ENCODE results near the gene GPN2. TPM values are rescaled to one million over a fixed set of nuclear protein-coding genes. Genes with fewer than 3 reads are reported as not detected.

GPN2 gene
- total RNA-seq, 1 donor from 2014 or later: 6.8 TPM

DNA sequence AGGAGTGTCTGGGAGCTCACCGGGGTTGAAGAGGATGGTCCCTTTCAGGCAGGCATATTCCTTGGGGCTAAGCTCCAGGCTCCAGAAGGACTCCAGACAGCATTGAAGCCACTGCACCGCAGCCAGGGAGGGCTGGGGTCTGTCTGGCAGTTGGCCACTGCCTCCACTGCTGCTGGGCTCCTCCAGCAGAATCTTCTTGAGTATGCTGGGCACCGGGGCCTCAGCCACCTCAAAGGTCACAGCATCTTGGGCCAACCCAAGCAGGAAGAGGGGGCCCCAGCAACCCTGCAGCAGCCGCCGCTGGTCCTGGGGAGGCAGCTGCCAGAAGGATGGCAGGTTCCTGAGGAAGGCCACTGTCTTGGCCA, 23.3 kb upstream of the GPN2 start:
- H3F3A ChIP-seq (ENCODE audit: low read depth): no peaks in the 10 kb centered on the region
- no peak overlapping the region for H3K4me3 Mint-ChIP-seq
- no peaks in the 10 kb centered on the region for H3K9me3 ChIP-seq (ENCODE audit: low read depth)
- no peak overlapping the region for H2AFZ ChIP-seq (replicated peaks)
- no peaks in the 10 kb centered on the region for H3K79me2 ChIP-seq (ENCODE audit: low read depth)
- no peak overlapping the region for H3K27ac ChIP-seq
- no peak overlapping the region for H3K4me3 ChIP-seq
- no peaks in the 10 kb centered on the region for H3K36me3 ChIP-seq
- H3K4me1 ChIP-seq: no peaks in the 10 kb centered on the region
- H3K27ac Mint-ChIP-seq: no peak overlapping the region
- H3K27me3 ChIP-seq: peaks cover 15% of the 10 kb centered on the region
- H3K4me1 Mint-ChIP-seq: no peaks in the 10 kb centered on the region
- no peak overlapping the region for H3K9ac ChIP-seq
- no peaks in the 10 kb centered on the region for H4K20me1 ChIP-seq (ENCODE audit: low read depth)
- no peaks in the 10 kb centered on the region for H3K9me3 Mint-ChIP-seq
- no peaks in the 10 kb centered on the region for H3K36me3 Mint-ChIP-seq
- H3K4me2 ChIP-seq: no peak overlapping the region
- no peak for TF ChIP-seq EZH2phosphoT487 (IDR thresholded peaks at IDR 0.05)
- TF ChIP-seq EZH2 (IDR thresholded peaks at IDR 0.05): no peak
- no peak for TF ChIP-seq CTCF (IDR thresholded peaks at IDR 0.05)
- no peak for DNase-seq (ENCODE audit: low spot score)
- peaks cover 5% of the 10 kb centered on the region for H3K27me3 Mint-ChIP-seq (ENCODE audit: insufficient read depth, low read depth)

GRCh38 chr1:26912147-26912490, 22.0 kb upstream of the GPN2 start:
- Mint-ChIP-seq H3K9me3 (no peaks in the 10 kb centered on the region), H3K4me1 (no peaks in the 10 kb centered on the region), H3K36me3 (no peaks in the 10 kb centered on the region), H3K4me3 (no peak overlapping the region), H3K27ac (no peak overlapping the region), H3K27me3 (ENCODE audit: insufficient read depth, low read depth) (peaks cover 5% of the 10 kb centered on the region)
- Histone ChIP-seq H3K4me2 (no peak overlapping the region), H3K79me2 (ENCODE audit: low read depth) (no peaks in the 10 kb centered on the region), H3F3A (ENCODE audit: low read depth) (no peaks in the 10 kb centered on the region), H3K27me3 (peaks cover 15% of the 10 kb centered on the region), H3K9ac (no peak overlapping the region), H3K4me3 (no peak overlapping the region), H4K20me1 (ENCODE audit: low read depth) (no peaks in the 10 kb centered on the region), H2AFZ (replicated peaks) (no peak overlapping the region), H3K36me3 (no peaks in the 10 kb centered on the region), H3K27ac (no peak overlapping the region), H3K9me3 (ENCODE audit: low read depth) (no peaks in the 10 kb centered on the region), H3K4me1 (no peaks in the 10 kb centered on the region)
- TF ChIP-seq EZH2phosphoT487 (IDR thresholded peaks at IDR 0.05): no peak
- TF ChIP-seq CTCF (IDR thresholded peaks at IDR 0.05): no peak
- TF ChIP-seq EZH2 (IDR thresholded peaks at IDR 0.05): no peak
- DNase-seq (ENCODE audit: low spot score): no peak

- Histone ChIP-seq H3K4me1 (no peaks in the 10 kb centered on the region), H4K20me1 (ENCODE audit: low read depth) (no peaks in the 10 kb centered on the region), H3F3A (ENCODE audit: low read depth) (no peaks in the 10 kb centered on the region), H3K79me2 (ENCODE audit: low read depth) (no peaks in the 10 kb centered on the region), H2AFZ (replicated peaks) (no peak overlapping the region), H3K9me3 (ENCODE audit: low read depth) (no peaks in the 10 kb centered on the region), H3K4me2 (no peak overlapping the region), H3K27me3 (peaks cover 15% of the 10 kb centered on the region), H3K27ac (no peak overlapping the region), H3K36me3 (no peaks in the 10 kb centered on the region), H3K4me3 (no peak overlapping the region), H3K9ac (no peak overlapping the region)
- Mint-ChIP-seq H3K4me3 (no peak overlapping the region), H3K27ac (no peak overlapping the region), H3K27me3 (ENCODE audit: insufficient read depth, low read depth) (peaks cover 5% of the 10 kb centered on the region), H3K9me3 (no peaks in the 10 kb centered on the region), H3K36me3 (no peaks in the 10 kb centered on the region), H3K4me1 (no peaks in the 10 kb centered on the region)
- TF ChIP-seq EZH2phosphoT487 (IDR thresholded peaks at IDR 0.05): no peak
- DNase-seq (ENCODE audit: low spot score): no peak
Observed at GRCh38 chr1:26911399-26912146, 21.5 kb upstream of the GPN2 start.

GRCh38 chr1:26910343-26911160, 20.5 kb upstream of the GPN2 start:
- Histone ChIP-seq H3K4me3 (no peak overlapping the region), H3K9ac (no peak overlapping the region), H3K4me1 (no peaks in the 10 kb centered on the region), H3K9me3 (ENCODE audit: low read depth) (no peaks in the 10 kb centered on the region), H3K4me2 (no peak overlapping the region), H3F3A (ENCODE audit: low read depth) (no peaks in the 10 kb centered on the region), H3K27ac (no peak overlapping the region), H4K20me1 (ENCODE audit: low read depth) (no peaks in the 10 kb centered on the region), H3K27me3 (peaks cover 8% of the 10 kb centered on the region), H2AFZ (replicated peaks) (no peak overlapping the region), H3K36me3 (no peaks in the 10 kb centered on the region), H3K79me2 (ENCODE audit: low read depth) (no peaks in the 10 kb centered on the region)
- no peaks in the 10 kb centered on the region for H3K9me3 Mint-ChIP-seq
- no peak for TF ChIP-seq CTCF (IDR thresholded peaks at IDR 0.05)
- TF ChIP-seq EZH2 (IDR thresholded peaks at IDR 0.05): no peak
- TF ChIP-seq EZH2phosphoT487 (IDR thresholded peaks at IDR 0.05): no peak
- DNase-seq (ENCODE audit: low spot score): no peak
- H3K27me3 Mint-ChIP-seq (ENCODE audit: insufficient read depth, low read depth): peaks cover 5% of the 10 kb centered on the region
- no peak overlapping the region for H3K4me3 Mint-ChIP-seq
- H3K36me3 Mint-ChIP-seq: no peaks in the 10 kb centered on the region
- H3K4me1 Mint-ChIP-seq: no peaks in the 10 kb centered on the region
- no peak overlapping the region for H3K27ac Mint-ChIP-seq

Measured in neural progenitor cell (in vitro differentiated cells).